K562 (cell line): ENCODE data around the gene C22orf39. TPM values are rescaled to one million over a fixed set of nuclear protein-coding genes. Genes with fewer than 3 reads are reported as not detected.

Experiments used
- CREB1 ChIP-seq, 2 experiments: sonication (generic) in 1 of 2; formaldehyde crosslinking in 1 of 2; IDR thresholded peaks; 2 replicates each; pipeline versions ENCODE4 v1.6.1 to v1.8.0; 2012 to 2022; ENCODE audit warnings: inconsistent platforms in 1 of 2, mild to moderate bottlenecking in 1 of 2, missing genetic modification reagents in 1 of 2, moderate library complexity in 1 of 2
- EP400 ChIP-seq: fragments of 450-650 bp; IDR thresholded peaks from 2 replicates; pipeline ENCODE4 v1.6.1; 2017; ENCODE audit warnings: antibody characterized with exemption, mild to moderate bottlenecking, moderate library complexity
- IFI16 ChIP-seq: fragments of 250-450 bp; sonication (Bioruptor Pico); IDR thresholded peaks from 2 replicates; pipeline ENCODE4 v2.1.2; 2022; ENCODE audit warnings: mild to moderate bottlenecking, inconsistent platforms
- MYNN ChIP-seq, 2 experiments: sonication (generic); formaldehyde crosslinking in 1 of 2; IDR thresholded peaks; 2 replicates each; pipeline versions ENCODE4 v1.5.0 to v1.6.1; 2016 to 2020; ENCODE audit warnings: antibody characterized with exemption in 1 of 2, missing genetic modification reagents in 1 of 2
- PHTF2 ChIP-seq: fragments of 250-450 bp; sonication (Bioruptor Pico); IDR thresholded peaks from 2 replicates; pipeline ENCODE4 v1.5.0; 2021; ENCODE audit warnings: mild to moderate bottlenecking
- POLR2H ChIP-seq: IDR thresholded peaks from 2 replicates; pipeline ENCODE4 v1.6.1; 2016; ENCODE audit warnings: missing genetic modification characterization, low read depth, mild to moderate bottlenecking, control low read depth, missing compliant biosample characterization, moderate library complexity
- STAT5A ChIP-seq: IDR thresholded peaks from 2 replicates; pipeline ENCODE4 v1.6.1; 2012; ENCODE audit warnings: low read length, inconsistent platforms, borderline replicate concordance
- STAT5B ChIP-seq: fragments of 250-450 bp; sonication (Bioruptor Pico); IDR thresholded peaks from 2 replicates; pipeline ENCODE4 v1.8.0; 2021; ENCODE audit warnings: mild to moderate bottlenecking, inconsistent platforms
- ZC3H8 ChIP-seq: fragments of 450-650 bp; IDR thresholded peaks from 2 replicates; pipeline ENCODE4 v1.6.1; 2017
- ZKSCAN8 ChIP-seq: fragments of 200-800 bp; sonication (Bioruptor generic); IDR thresholded peaks from 2 replicates; pipeline ENCODE4 v1.6.1; 2016; ENCODE audit warnings: missing genetic modification characterization, missing compliant biosample characterization
- ZNF668 ChIP-seq: fragments of 250-450 bp; sonication (Bioruptor Pico); IDR thresholded peaks from 2 replicates; pipeline ENCODE4 v1.8.0; 2022; ENCODE audit warnings: mild to moderate bottlenecking, inconsistent platforms
- ZNF79 ChIP-seq: fragments of 250-450 bp; sonication (Bioruptor Pico); IDR thresholded peaks from 2 replicates; pipeline ENCODE4 v1.4.0; 2020; ENCODE audit warnings: low read depth, mild to moderate bottlenecking, moderate library complexity
- polyA plus RNA-seq, 8 experiments: library from polyadenylated mRNA; depleted of rRNA in 4 of 8; stranded (reverse) in 5 of 8; unstranded in 3 of 8; fragments of >200 nt; fragmentation: Nextera tagmentation in 2 of 8; fragmentation: Illumina TruSeq in 1 of 8; extraction: Ambion mirVana in 2 of 8; extraction: Trizol in 1 of 8; gene quantifications; 2 replicates each; pipeline versions ENCODE4 v1.2.1 to v1.2.3, GENCODE V29; 2011 to 2014; ENCODE audit warnings: inconsistent platforms in 1 of 8, missing spikeins in 1 of 8
- total RNA-seq, 7 experiments: library from RNA; depleted of rRNA in 6 of 7; stranded (reverse); fragments of >200 nt in 6 of 7; fragmentation: Illumina TruSeq in 2 of 7; extraction: Trizol in 2 of 7; gene quantifications; 2 replicates each; pipeline versions ENCODE4 v1.2.1 to v1.2.3, GENCODE V29; 2011 to 2021; ENCODE audit warnings: low replicate concordance in 1 of 7
- TF ChIP-seq, protein P1 (sequence below), 2 experiments: fragments of 150-350 bp in 1 of 2; IDR thresholded peaks; 2 replicates each; pipeline ENCODE4 v1.6.1; 2012 to 2016; ENCODE audit warnings: low read depth in 2 of 2, low read length in 2 of 2, mild to moderate bottlenecking in 1 of 2, moderate library complexity in 1 of 2
- TF ChIP-seq, protein P2 (sequence below): fragments of 450-650 bp; IDR thresholded peaks from 2 replicates; pipeline ENCODE4 v1.6.1; 2016; ENCODE audit warnings: missing biosample characterization, missing genetic modification characterization
- TF ChIP-seq, protein P3 (sequence below): fragments of 450-650 bp; IDR thresholded peaks from 2 replicates; pipeline ENCODE4 v1.6.1; 2017; ENCODE audit warnings: mild to moderate bottlenecking, moderate library complexity
- TF ChIP-seq, protein P4 (sequence below), 2 experiments: fragments of 450-650 bp; conservative IDR thresholded peaks; 2 replicates each; pipeline ENCODE4 v1.6.1; 2017; ENCODE audit warnings: mild to moderate bottlenecking in 2 of 2, moderate library complexity in 2 of 2
- TF ChIP-seq, protein P5 (sequence below): fragments of 450-650 bp; conservative IDR thresholded peaks from 2 replicates; pipeline ENCODE4 v1.6.1; 2016; ENCODE audit warnings: missing genetic modification characterization, low read depth, mild to moderate bottlenecking, control low read depth, missing compliant biosample characterization

C22orf39 gene
- total and polyA plus RNA-seq, 9 of the 15 experiments (the other 6 are each of a cell fraction or from before 2014, with no cell fraction given), result 20.4 to 139 (median 66.8) TPM

DNA sequence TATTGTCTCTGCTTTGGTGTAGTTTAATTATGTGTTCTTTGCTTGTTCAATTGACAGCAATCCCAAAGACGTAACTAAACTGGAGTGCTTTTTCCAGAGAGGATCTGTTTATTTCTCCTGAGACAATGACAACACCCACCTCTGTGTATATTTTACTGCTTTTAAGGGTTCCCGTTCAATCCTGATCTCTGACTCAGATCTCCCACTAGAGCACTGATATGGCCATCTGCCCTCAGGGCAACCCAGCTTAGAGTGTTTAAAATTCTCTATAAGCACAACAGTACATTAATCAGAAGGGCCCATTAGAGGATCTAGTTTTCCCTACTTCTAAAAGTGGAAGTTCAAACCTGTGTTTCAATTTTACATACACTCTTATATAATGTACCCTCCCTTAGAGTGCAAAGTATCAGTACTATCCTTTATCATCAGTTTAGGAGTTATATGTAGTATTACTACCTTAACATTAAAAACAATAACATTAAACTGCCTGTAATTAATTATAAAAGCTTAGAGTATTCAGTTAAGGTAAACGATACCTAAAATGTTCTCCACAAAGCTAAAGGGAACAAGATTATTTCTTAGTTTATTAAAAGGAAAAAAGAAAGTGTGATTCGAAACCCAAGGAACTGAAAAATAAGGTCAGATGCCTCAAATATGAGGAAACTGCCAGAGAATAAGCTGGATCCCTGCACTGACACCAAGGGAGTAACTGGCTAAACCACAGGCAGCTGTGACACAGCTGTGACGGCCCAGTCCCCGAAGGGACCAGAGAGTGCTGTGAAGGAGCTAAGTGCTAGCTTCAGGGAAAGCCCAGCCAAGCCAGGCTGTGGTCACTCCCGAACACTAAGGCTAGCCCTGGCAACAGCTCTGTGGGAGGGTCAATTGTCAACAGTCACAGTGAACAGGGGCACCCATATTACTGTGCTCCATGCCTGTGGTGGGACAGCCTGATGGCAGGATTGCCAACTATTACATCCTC lies 16.3 kb upstream of the C22orf39 start (continued):
- TF ChIP-seq, protein P1, sequence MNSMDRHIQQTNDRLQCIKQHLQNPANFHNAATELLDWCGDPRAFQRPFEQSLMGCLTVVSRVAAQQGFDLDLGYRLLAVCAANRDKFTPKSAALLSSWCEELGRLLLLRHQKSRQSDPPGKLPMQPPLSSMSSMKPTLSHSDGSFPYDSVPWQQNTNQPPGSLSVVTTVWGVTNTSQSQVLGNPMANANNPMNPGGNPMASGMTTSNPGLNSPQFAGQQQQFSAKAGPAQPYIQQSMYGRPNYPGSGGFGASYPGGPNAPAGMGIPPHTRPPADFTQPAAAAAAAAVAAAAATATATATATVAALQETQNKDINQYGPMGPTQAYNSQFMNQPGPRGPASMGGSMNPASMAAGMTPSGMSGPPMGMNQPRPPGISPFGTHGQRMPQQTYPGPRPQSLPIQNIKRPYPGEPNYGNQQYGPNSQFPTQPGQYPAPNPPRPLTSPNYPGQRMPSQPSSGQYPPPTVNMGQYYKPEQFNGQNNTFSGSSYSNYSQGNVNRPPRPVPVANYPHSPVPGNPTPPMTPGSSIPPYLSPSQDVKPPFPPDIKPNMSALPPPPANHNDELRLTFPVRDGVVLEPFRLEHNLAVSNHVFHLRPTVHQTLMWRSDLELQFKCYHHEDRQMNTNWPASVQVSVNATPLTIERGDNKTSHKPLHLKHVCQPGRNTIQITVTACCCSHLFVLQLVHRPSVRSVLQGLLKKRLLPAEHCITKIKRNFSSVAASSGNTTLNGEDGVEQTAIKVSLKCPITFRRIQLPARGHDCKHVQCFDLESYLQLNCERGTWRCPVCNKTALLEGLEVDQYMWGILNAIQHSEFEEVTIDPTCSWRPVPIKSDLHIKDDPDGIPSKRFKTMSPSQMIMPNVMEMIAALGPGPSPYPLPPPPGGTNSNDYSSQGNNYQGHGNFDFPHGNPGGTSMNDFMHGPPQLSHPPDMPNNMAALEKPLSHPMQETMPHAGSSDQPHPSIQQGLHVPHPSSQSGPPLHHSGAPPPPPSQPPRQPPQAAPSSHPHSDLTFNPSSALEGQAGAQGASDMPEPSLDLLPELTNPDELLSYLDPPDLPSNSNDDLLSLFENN (IDR thresholded peaks at IDR 0.05; ENCODE audit: low read depth in 2 of 2, low read length in 2 of 2), result 0 out of 4 replicates have a peak, but pooled peaks of 1 of the 2 experiments have one; percentile 21
- TF ChIP-seq IFI16 (CRISPR knock-in tag) (no peak), POLR2H (tag) (no peak), STAT5B (no peak), ZKSCAN8 (no peak), ZNF79 (CRISPR knock-in tag) (no peak), MYNN (IDR thresholded peaks at IDR 0.05) (no peak), MYNN (CRISPR knock-in tag; IDR thresholded peaks at IDR 0.05) (no peak), ZC3H8 (no peak), CREB1 (IDR thresholded peaks at IDR 0.05) (no peak), CREB1 (CRISPR knock-in tag; IDR thresholded peaks at IDR 0.05) (no peak), ZNF668 (CRISPR knock-in tag) (no peak), EP400 (no peak), PHTF2 (no peak), STAT5A (no peak)
- TF ChIP-seq, protein P2, sequence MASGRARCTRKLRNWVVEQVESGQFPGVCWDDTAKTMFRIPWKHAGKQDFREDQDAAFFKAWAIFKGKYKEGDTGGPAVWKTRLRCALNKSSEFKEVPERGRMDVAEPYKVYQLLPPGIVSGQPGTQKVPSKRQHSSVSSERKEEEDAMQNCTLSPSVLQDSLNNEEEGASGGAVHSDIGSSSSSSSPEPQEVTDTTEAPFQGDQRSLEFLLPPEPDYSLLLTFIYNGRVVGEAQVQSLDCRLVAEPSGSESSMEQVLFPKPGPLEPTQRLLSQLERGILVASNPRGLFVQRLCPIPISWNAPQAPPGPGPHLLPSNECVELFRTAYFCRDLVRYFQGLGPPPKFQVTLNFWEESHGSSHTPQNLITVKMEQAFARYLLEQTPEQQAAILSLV, result no peak
- TF ChIP-seq, protein P3, sequence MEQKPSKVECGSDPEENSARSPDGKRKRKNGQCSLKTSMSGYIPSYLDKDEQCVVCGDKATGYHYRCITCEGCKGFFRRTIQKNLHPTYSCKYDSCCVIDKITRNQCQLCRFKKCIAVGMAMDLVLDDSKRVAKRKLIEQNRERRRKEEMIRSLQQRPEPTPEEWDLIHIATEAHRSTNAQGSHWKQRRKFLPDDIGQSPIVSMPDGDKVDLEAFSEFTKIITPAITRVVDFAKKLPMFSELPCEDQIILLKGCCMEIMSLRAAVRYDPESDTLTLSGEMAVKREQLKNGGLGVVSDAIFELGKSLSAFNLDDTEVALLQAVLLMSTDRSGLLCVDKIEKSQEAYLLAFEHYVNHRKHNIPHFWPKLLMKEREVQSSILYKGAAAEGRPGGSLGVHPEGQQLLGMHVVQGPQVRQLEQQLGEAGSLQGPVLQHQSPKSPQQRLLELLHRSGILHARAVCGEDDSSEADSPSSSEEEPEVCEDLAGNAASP, result no peak
- TF ChIP-seq, protein P4, sequence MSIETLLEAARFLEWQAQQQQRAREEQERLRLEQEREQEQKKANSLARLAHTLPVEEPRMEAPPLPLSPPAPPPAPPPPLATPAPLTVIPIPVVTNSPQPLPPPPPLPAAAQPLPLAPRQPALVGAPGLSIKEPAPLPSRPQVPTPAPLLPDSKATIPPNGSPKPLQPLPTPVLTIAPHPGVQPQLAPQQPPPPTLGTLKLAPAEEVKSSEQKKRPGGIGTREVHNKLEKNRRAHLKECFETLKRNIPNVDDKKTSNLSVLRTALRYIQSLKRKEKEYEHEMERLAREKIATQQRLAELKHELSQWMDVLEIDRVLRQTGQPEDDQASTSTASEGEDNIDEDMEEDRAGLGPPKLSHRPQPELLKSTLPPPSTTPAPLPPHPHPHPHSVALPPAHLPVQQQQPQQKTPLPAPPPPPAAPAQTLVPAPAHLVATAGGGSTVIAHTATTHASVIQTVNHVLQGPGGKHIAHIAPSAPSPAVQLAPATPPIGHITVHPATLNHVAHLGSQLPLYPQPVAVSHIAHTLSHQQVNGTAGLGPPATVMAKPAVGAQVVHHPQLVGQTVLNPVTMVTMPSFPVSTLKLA (conservative IDR thresholded peaks at IDR 0.05), result no peak
- TF ChIP-seq, protein P5, sequence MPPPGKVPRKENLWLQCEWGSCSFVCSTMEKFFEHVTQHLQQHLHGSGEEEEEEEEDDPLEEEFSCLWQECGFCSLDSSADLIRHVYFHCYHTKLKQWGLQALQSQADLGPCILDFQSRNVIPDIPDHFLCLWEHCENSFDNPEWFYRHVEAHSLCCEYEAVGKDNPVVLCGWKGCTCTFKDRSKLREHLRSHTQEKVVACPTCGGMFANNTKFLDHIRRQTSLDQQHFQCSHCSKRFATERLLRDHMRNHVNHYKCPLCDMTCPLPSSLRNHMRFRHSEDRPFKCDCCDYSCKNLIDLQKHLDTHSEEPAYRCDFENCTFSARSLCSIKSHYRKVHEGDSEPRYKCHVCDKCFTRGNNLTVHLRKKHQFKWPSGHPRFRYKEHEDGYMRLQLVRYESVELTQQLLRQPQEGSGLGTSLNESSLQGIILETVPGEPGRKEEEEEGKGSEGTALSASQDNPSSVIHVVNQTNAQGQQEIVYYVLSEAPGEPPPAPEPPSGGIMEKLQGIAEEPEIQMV (tag), result no peak
